Activated naive CD8-positive, alpha-beta T cell (primary cell): ENCODE measurements around the gene PLBD2.

Experiments
- H3K27ac Mint-ChIP-seq: one replicate; pipeline ENCODE4 v1.8.0; 2021; ENCODE audit warnings: mixed read lengths
- H3K27me3 Mint-ChIP-seq: one replicate; pipeline ENCODE4 v1.8.0; 2021; ENCODE audit warnings: mixed read lengths
- H3K36me3 Mint-ChIP-seq: one replicate; pipeline ENCODE4 v1.8.0; 2021; ENCODE audit warnings: mixed read lengths
- H3K4me1 Mint-ChIP-seq: one replicate; pipeline ENCODE4 v1.8.0; 2021; ENCODE audit warnings: low read depth, mixed read lengths
- H3K4me3 Mint-ChIP-seq: one replicate; pipeline ENCODE4 v1.8.0; 2021; ENCODE audit warnings: mild to moderate bottlenecking, mixed read lengths
- H3K9me3 Mint-ChIP-seq: one replicate; pipeline ENCODE4 v1.8.0; 2021; ENCODE audit warnings: low read depth, mixed read lengths

Gene PLBD2

DNA sequence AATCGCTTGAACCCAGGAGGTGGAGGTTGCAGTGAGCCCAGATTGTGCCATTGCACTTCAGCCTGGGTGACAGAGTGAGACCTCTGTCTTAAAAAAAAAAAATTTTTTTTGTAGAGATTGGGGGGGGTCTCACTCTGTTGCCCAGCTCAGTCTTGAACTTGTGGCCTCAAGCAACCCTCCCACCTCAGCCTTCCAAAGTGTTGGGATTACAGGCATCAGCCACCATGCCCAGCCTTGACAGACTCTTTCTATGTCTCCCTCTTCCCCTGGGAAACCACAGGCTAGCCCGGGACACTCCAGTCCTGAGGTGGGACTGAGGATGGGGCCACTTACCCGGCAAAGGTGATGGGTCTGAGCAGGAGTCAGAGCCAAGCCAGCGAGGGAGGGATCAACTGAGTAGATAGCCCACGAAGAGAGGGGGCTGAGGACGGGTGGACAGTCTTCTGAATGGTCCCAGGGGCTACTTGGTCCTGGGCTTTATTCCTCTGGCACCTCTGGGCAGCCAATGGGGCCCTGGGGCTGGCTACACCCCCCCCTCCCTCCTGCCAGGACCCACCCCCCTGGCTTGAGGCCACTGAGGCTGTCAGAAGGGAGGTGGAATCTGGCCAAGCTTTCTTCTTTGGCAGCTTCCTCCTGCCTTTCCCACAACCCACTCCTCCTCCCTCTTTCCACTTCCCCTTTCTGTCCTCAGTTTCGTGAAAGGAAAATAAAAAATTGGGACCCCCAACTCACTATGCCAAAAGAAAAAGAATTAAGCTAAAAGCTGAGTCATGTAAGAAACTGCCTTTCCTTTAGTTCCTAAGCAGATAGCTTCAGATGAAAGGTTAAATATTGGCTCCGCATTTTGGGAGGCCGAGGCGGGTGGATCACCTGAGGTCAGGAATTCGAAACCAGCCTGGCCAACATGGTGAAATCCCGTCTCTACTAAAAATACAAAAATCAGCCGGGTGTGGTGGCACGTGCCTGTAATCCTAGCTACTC, 45.3 kb downstream of the PLBD2 start, which contains the start of gene SDS:
SDS (minus strand) TSS at position 453 of the 981 bp plus-strand sequence. CDS start 4,179 bp downstream, outside the sequence.
- Mint-ChIP-seq H3K9me3 (no peaks in the 10 kb centered on the region), H3K27ac (no peak within 1 kb of the TSS), H3K36me3 (no peaks in the 10 kb centered on the region), H3K4me3 (no peak within 1 kb of the TSS), H3K27me3 (peaks cover 6% of the 10 kb centered on the region), H3K4me1 (no peaks in the 10 kb centered on the region)

DNA sequence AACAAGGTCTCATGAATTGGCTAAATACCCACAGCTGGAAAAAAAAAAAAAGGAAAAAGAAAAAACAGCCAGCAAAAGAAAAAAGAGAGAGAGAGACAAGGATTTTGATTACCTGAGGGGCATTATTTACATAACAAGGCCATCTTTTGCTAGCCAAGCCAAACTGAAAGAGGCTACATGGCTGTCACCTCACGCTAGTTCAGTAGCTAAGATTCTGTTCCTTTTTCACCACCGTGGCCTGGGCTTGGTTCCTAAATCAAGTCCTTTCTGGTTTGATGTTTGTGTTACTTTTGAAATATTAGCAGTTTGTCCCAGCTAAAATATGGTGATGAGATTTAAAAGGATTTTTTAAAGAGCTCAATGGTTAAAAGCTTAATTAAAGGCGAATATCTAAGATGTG, 47.3 kb downstream of the PLBD2 start:
- no peak overlapping the region for H3K27ac Mint-ChIP-seq
- H3K27me3 Mint-ChIP-seq: peaks cover 8% of the 10 kb centered on the region
- H3K36me3 Mint-ChIP-seq: no peaks in the 10 kb centered on the region
- no peaks in the 10 kb centered on the region for H3K4me1 Mint-ChIP-seq
- no peaks in the 10 kb centered on the region for H3K9me3 Mint-ChIP-seq
- no peak overlapping the region for H3K4me3 Mint-ChIP-seq

GRCh38 chr12:113407931-113408600, 49.7 kb downstream of the PLBD2 start:
- H3K9me3 Mint-ChIP-seq: no peaks in the 10 kb centered on the region

DNA sequence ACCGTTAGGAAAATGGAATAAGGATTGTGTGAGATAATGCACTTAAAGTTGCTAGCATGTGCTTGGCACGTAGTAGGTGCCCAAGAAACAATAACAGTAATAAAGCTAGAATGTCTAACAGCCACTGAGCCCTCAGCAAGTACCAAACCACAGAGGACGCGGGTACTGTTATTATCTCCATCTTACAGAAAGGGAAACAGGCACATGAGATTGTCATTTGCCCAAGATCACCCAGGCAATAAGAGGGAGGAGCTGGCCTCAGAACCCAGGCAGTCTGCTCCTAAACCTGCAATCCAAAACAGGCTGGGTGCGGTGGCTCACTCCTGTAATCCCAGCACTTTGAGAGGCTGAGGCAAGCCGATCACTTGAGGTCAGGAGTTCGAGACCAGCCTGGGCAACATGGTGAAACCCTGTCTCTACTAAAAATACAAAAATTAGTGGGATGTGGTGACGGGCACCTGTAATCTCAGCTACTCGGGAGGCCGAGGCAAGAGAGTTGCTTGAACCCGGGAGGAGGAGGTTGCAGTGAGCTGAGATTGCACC, 50.4 kb downstream of the PLBD2 start:
- Mint-ChIP-seq H3K27ac (no peak overlapping the region), H3K4me3 (no peak overlapping the region), H3K9me3 (no peaks in the 10 kb centered on the region), H3K4me1 (no peaks in the 10 kb centered on the region), H3K36me3 (no peaks in the 10 kb centered on the region), H3K27me3 (peaks cover 10% of the 10 kb centered on the region)

More at GRCh38 chr12:113407931-113408600, 49.7 kb downstream of the PLBD2 start:
- Mint-ChIP-seq H3K4me3 (no peak overlapping the region), H3K4me1 (no peaks in the 10 kb centered on the region), H3K27ac (no peak overlapping the region), H3K36me3 (no peaks in the 10 kb centered on the region), H3K27me3 (peaks cover 10% of the 10 kb centered on the region)

DNA sequence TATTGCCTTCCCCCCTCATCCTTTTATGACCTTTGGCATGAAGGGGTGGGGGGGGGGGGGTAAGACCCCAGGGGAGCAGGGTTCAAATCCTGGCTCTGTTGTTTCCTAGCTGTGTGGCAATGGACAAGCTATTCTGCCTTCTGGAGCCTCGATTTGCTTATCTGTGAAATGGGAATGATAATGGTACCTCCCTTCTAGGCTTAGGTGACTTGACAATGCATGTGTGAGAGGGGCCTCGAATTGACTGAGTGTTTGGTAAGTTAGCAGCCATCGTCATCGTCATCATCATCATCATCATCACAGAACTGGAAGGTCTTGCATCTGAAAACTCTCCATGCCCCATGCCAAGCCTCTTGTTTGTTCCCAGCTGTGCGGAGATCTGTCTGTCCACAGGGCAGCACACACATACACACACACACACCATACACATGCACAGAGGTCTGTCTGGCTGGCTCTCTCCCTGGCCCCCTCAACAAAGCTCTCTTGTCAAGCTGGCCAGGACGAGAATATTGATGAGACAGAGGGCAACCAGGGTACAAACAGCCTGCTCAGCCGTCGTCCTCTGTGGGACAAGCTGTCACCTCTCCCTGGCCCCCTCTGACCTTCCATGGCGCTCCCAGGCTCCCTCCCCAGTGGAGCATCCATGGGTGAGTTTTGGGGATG, 51.2 kb downstream of the PLBD2 start:
- Mint-ChIP-seq H3K4me1 (no peaks in the 10 kb centered on the region), H3K27ac (no peak overlapping the region)

GRCh38 chr12:113413488-113413939, 55.1 kb downstream of the PLBD2 start:
- Mint-ChIP-seq H3K27ac (no peak overlapping the region), H3K9me3 (no peaks in the 10 kb centered on the region), H3K4me3 (no peak overlapping the region), H3K27me3 (peaks cover 7% of the 10 kb centered on the region), H3K36me3 (no peaks in the 10 kb centered on the region), H3K4me1 (no peaks in the 10 kb centered on the region)

More for the DNA sequence above, 51.2 kb downstream of the PLBD2 start:
- Mint-ChIP-seq H3K9me3 (no peaks in the 10 kb centered on the region), H3K27me3 (peaks cover 5% of the 10 kb centered on the region), H3K4me3 (no peak overlapping the region), H3K36me3 (no peaks in the 10 kb centered on the region)

GRCh38 chr12:113414519-113415038, 56.2 kb downstream of the PLBD2 start:
- Mint-ChIP-seq H3K27ac (no peak overlapping the region), H3K4me1 (no peaks in the 10 kb centered on the region), H3K9me3 (no peaks in the 10 kb centered on the region), H3K4me3 (no peak overlapping the region), H3K36me3 (no peaks in the 10 kb centered on the region), H3K27me3 (peaks cover 7% of the 10 kb centered on the region)

DNA sequence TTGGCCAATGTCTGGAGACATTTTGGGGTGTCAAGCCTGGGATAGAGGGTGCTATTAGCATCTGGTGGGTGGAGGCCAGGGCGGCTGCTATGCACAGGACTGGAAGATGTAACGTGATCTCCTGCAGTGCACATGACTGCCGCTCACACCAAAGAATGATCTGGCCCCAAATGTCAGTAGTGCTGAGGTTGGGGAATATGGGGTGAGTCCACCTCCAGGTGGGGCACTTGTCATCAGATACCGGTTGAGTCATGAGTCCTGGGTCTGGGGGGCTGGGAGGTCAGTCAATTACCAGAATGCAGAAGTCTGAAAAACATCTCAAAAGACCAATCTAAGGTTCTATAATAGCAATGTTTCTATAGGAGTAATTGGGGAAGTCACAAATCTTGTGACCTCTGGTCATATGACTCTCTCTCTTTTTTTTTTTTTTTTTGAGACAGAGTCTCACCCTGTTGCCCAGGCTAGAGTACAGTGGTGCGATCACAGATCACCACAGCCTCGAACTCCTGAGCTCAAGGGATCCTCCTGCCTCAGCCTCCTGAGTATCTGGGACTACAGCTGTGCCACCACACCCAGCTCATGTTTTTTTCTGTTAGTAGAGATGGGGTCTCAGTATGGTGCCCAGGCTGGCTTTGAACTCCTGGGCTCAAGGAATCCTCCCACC, 57.8 kb downstream of the PLBD2 start:
- Mint-ChIP-seq H3K27ac (no peak overlapping the region), H3K9me3 (no peaks in the 10 kb centered on the region), H3K36me3 (no peaks in the 10 kb centered on the region), H3K4me3 (no peak overlapping the region), H3K27me3 (peaks cover 4% of the 10 kb centered on the region), H3K4me1 (no peaks in the 10 kb centered on the region)

- no peaks in the 10 kb centered on the region for H3K4me1 Mint-ChIP-seq
- no peak overlapping the region for H3K27ac Mint-ChIP-seq
- no peaks in the 10 kb centered on the region for H3K36me3 Mint-ChIP-seq
- no peaks in the 10 kb centered on the region for H3K9me3 Mint-ChIP-seq
- H3K27me3 Mint-ChIP-seq: peaks cover 2% of the 10 kb centered on the region
- no peak overlapping the region for H3K4me3 Mint-ChIP-seq
These were observed 60.0 kb downstream of the PLBD2 start for GRCh38 chr12:113418213-113418879.

- H3K9me3 Mint-ChIP-seq: no peaks in the 10 kb centered on the region
- H3K4me1 Mint-ChIP-seq: no peaks in the 10 kb centered on the region
- H3K27me3 Mint-ChIP-seq: no peaks in the 10 kb centered on the region
These were observed 62.7 kb downstream of the PLBD2 start for GRCh38 chr12:113420996-113421595.

GRCh38 chr12:113422030-113422885, 63.9 kb downstream of the PLBD2 start, which contains the start of gene SDSL:
TSS of gene SDSL (plus strand) at chr12:113422380. CDS start at chr12:113427983, 5,603 bp downstream.
- Mint-ChIP-seq H3K27me3 (peaks cover under 1% of the 10 kb centered on the region), H3K4me3 (no peak within 1 kb of the TSS), H3K4me1 (no peaks in the 10 kb centered on the region), H3K9me3 (no peaks in the 10 kb centered on the region), H3K36me3 (no peaks in the 10 kb centered on the region), H3K27ac (no peak within 1 kb of the TSS)

More at GRCh38 chr12:113420996-113421595, 62.7 kb downstream of the PLBD2 start:
- Mint-ChIP-seq H3K4me3 (no peak overlapping the region), H3K27ac (no peak overlapping the region), H3K36me3 (no peaks in the 10 kb centered on the region)

GRCh38 chr12:113422886-113423669, 64.7 kb downstream of the PLBD2 start:
- H3K36me3 Mint-ChIP-seq: no peaks in the 10 kb centered on the region
- no peaks in the 10 kb centered on the region for H3K4me1 Mint-ChIP-seq
- H3K9me3 Mint-ChIP-seq: no peaks in the 10 kb centered on the region
- no peak overlapping the region for H3K4me3 Mint-ChIP-seq
- H3K27ac Mint-ChIP-seq: no peak overlapping the region
- H3K27me3 Mint-ChIP-seq: peaks cover 2% of the 10 kb centered on the region
